CD4-positive, alpha-beta T cell treated with Interleukin-17A for 1 hour (primary cell): ENCODE data around the gene IL11.

Experiments
- DNase-seq: peaks from one replicate; pipeline ENCODE4 v3.0.0-alpha.2; 2020

IL11 gene

GRCh38 chr19:55321466-55322137 lies 48.7 kb downstream of the IL11 start:
- DNase-seq, result no peak

GRCh38 chr19:55320844-55321419 lies 49.3 kb downstream of the IL11 start:
- no peak for DNase-seq

GRCh38 chr19:55319785-55320184 lies 50.5 kb downstream of the IL11 start:
- DNase-seq, result no peak

GRCh38 chr19:55316646-55317045 lies 53.6 kb downstream of the IL11 start:
- no peak for DNase-seq

- no peak for DNase-seq
These were observed 54.2 kb downstream of the IL11 start for GRCh38 chr19:55315956-55316525.

GRCh38 chr19:55314396-55314795 lies 55.9 kb downstream of the IL11 start:
- DNase-seq, result no peak
